Colonic mucosa (tissue), 4 donors: ENCODE measurements around the gene TSPAN15. TPM values are rescaled to one million over a fixed set of nuclear protein-coding genes. Genes with fewer than 3 reads are reported as not detected.

Source experiments
- DNase-seq: peaks from one replicate; pipeline ENCODE4 v3.0.0-alpha.2; 2020
- H3K27ac ChIP-seq: fragments of 200-600 bp; one replicate; pipeline ENCODE4 v1.8.0; 2021
- H3K27me3 ChIP-seq: fragments of 200-600 bp; one replicate; pipeline ENCODE4 v1.8.0; 2021
- H3K36me3 ChIP-seq: fragments of 200-600 bp; one replicate; pipeline ENCODE4 v1.8.0; 2021
- H3K4me1 ChIP-seq: fragments of 200-600 bp; one replicate; pipeline ENCODE4 v1.8.0; 2021; ENCODE audit warnings: mild to moderate bottlenecking
- H3K4me3 ChIP-seq: fragments of 200-600 bp; one replicate; pipeline ENCODE4 v1.8.0; 2021
- H3K9ac ChIP-seq, 2 donors: one replicate each; pipeline ENCODE4 v1.7.0; 2013; ENCODE audit warnings: control low read depth in 2 of 2, low read depth in 2 of 2, low read length in 2 of 2
- H3K9me3 ChIP-seq: fragments of 200-600 bp; one replicate; pipeline ENCODE4 v1.8.0; 2021
- intact Hi-C: fragments of 100-400 bp; cut with DNase I; formaldehyde crosslinking; loops from one replicate; pipeline ENCODE4 v1.14.1; 2022
- total RNA-seq, 2 donors: library from RNA; stranded (reverse); fragmentation: NEBNext Ultra II Directional in 1 of 2; extraction: Animal tissue kit (Norgen Biotek cat#: 25700) in 1 of 2; gene quantifications; one replicate each; pipeline ENCODE4 v1.2.1, GENCODE V29; 2021
- TF ChIP-seq, protein P1 (sequence below): fragments of 200-600 bp; IDR thresholded peaks from one replicate; pipeline ENCODE4 v1.8.0; 2022; ENCODE audit warnings: antibody characterized with exemption, mild to moderate bottlenecking
- donor health status: healthy.
- donor health status: DM: no; HTN: no; CAD: no.
- donor health status: DM: no; HTN: no; CAD: no.

Gene TSPAN15
- total RNA-seq, 2 donors from 2014 or later = 129 TPM

DNA sequence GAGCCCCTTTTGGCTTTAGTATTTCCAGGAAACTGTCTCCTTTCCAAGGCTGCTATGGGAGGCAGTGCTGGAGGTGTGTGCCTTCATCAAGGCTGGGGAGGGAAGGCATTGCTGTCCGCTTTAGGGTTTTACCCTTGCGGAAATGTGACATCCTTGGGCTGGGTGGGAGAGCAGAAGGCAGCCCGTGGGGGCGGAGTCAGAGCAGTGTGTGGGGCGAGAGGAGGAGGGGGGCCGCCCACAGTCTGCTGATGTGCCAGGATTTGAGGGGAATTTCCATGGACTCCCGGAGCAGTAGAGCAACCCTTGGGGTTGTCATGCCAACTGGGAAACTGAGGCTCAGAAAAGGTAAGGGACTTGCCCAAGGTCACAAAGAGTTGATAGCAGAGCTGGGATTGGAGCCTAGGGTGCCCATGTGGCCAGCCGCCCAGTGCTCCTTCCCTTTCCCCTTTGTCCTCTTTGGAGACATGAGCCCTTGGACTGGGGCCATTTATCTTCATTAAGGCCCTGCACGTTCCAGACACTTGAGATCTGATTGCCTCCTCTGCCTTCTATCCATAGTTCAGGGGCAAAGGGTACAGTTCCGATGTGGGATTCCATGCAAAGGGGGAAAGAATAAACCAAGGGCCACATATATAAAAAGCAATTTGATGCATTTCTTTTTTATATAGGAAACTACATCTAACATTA, 22.2 kb downstream of the TSPAN15 start:
- Histone ChIP-seq H3K9me3 (no peaks in the 10 kb centered on the region), H3K9ac (peak overlapping the region in 1 of 2 donors; percentile 49), H3K27ac (peak overlapping the region; percentile 70), H3K36me3 (no peaks in the 10 kb centered on the region), H3K4me1 (peaks cover 4% of the 10 kb centered on the region), H3K27me3 (no peaks in the 10 kb centered on the region), H3K4me3 (no peak overlapping the region)
- DNase-seq = no peak
- TF ChIP-seq, protein P1, sequence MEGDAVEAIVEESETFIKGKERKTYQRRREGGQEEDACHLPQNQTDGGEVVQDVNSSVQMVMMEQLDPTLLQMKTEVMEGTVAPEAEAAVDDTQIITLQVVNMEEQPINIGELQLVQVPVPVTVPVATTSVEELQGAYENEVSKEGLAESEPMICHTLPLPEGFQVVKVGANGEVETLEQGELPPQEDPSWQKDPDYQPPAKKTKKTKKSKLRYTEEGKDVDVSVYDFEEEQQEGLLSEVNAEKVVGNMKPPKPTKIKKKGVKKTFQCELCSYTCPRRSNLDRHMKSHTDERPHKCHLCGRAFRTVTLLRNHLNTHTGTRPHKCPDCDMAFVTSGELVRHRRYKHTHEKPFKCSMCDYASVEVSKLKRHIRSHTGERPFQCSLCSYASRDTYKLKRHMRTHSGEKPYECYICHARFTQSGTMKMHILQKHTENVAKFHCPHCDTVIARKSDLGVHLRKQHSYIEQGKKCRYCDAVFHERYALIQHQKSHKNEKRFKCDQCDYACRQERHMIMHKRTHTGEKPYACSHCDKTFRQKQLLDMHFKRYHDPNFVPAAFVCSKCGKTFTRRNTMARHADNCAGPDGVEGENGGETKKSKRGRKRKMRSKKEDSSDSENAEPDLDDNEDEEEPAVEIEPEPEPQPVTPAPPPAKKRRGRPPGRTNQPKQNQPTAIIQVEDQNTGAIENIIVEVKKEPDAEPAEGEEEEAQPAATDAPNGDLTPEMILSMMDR = no peak
- intact Hi-C loops = no loop called here

DNA sequence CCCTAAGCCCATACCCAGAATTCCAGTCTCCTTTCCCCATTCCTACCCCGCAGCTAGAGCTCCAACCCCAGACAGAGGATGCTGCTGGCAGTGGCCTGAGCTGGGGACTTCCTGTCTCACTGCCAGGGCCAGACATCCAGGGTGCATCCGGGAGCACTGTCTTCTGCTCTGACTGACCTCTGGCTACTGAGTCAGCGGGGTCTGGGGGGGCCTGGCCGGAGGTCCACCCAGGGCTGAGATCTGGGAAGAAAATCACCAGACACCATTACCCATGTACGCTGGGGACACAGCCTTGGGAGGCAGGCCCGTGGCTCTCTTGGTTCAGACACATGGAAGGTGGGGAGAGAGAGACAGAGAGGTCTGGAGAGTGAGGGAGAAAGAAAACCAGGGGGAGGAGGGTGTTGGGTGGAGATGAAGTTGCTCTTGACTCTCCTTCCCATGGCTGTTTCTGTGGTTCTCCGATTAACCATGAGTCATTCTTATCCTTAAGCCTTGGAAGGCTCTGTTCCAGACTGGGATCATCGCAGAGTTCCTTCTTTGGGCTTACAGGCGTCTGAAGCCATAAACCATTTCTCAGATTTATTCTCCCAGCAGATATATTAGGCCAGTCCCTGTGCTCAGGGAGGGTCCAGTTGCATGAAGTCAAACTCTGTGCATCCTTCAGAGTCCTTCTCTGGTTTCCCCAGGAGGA, 23.6 kb downstream of the TSPAN15 start:
- no peak for DNase-seq
- Histone ChIP-seq H3K27ac (peak overlapping the region; percentile 70), H3K27me3 (no peaks in the 10 kb centered on the region), H3K36me3 (no peaks in the 10 kb centered on the region), H3K9ac (peak overlapping the region in 1 of 2 donors; percentile 32), H3K4me3 (no peak overlapping the region), H3K9me3 (no peaks in the 10 kb centered on the region), H3K4me1 (peaks cover 8% of the 10 kb centered on the region)
- intact Hi-C loops = no loop called here
- TF ChIP-seq, protein P1 = no peak

DNA sequence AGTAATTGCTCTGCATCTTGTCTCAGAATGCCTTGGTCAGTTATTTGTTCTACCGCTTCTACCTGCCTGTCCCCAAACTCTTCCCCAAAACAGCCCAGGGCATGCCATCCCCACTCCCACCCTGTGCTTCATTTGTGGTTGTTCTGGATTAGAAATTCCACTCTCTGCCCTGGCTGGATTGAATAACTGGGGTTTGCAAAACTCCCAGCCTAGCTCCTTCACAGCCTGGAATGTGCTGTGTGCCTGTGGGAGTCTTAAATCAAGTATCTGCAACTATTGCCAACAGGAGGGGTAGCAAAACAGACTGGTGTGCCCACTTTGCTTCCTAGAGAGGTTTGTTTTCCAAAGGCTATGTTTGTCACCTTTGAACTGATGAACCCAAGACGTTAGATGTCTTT, 24.2 kb downstream of the TSPAN15 start:
- Histone ChIP-seq H3K9me3 (no peaks in the 10 kb centered on the region), H3K27me3 (no peaks in the 10 kb centered on the region), H3K4me3 (no peak overlapping the region), H3K36me3 (no peaks in the 10 kb centered on the region), H3K9ac (no peak overlapping the region), H3K4me1 (peaks cover 8% of the 10 kb centered on the region), H3K27ac (peak overlapping the region; percentile 70)
- intact Hi-C loops = no loop called here
- no peak for DNase-seq
- TF ChIP-seq, protein P1 = no peak

DNA sequence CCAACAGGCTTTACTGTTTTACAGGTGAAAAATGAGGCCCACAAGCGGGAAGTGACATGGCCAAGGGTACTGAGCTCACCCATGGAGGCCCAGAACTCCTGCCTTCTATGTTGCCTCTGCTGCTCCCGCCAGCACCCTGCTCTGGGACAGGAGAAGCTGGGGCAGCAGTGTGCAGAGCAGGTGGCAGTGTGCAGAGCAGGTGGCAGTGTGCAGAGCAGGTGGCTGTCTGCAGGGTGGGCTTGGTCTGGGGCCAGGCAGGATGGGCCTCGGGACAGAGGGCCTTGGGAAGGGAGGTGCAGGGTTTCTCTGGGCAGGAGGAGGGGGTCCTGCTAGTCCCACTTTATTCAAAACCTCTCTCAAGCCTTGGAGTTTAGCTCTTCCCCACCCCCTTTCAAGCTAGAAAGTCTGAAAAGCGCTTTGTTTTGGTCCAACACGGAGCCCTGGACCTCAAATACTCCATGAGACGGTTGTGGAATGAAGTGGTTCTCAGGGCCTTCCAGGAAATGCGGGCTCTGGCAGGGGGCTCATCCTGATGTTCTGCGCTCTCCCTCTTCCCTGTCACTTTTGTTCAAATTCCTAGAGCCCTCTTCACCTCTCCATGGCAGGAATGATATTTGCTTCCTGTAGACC, 26.8 kb downstream of the TSPAN15 start:
- intact Hi-C loops = no loop called here
- Histone ChIP-seq H3K9me3 (no peaks in the 10 kb centered on the region), H3K27ac (no peak overlapping the region), H3K27me3 (no peaks in the 10 kb centered on the region), H3K4me1 (peaks cover 8% of the 10 kb centered on the region), H3K9ac (no peak overlapping the region), H3K4me3 (no peak overlapping the region), H3K36me3 (no peaks in the 10 kb centered on the region)
- no peak for DNase-seq
- TF ChIP-seq, protein P1 = no peak

DNA sequence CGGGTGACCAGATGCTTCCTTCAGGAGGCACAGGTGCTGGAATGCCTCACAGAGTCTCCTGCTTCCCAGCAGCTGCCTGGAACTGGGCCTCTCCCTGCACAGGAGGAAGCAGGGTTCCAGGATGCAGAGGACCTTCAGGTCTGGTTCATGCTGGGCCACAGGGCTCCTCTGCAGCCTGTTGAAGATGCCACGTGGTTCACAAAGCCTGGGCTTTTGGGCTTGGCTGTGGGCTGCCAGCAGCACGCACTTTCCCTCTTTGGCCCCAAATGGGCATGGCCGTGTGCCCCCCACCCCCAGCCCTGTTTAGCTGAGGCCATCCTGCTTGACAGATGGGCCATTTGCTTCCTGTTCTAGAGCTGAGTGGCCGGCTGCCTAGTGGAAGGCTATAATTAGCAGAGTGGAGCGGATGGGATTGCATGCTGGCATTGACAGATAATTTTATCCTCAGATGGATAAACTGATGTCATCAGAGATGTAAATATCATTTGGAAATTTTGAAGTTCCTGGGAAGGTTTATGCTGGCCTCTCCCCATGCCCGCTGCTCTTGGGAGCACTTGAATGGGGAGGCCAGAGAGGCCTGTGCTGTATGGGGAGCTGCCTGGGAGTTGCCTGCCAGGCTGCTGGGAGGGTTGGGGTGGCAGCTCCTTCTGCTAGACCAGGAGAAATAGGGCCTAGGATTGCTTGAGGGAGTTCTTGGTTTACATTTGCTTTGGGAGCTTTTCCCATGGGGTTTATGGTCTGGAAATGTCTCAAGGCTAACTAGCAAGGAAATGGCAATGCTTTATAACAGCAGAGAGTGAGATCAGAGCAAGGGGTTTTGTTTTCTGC, 28.2 kb downstream of the TSPAN15 start:
- Histone ChIP-seq H3K27me3 (no peaks in the 10 kb centered on the region), H3K4me1 (peaks cover 8% of the 10 kb centered on the region), H3K4me3 (no peak overlapping the region), H3K36me3 (no peaks in the 10 kb centered on the region), H3K9me3 (no peaks in the 10 kb centered on the region), H3K27ac (peak overlapping the region; percentile 67), H3K9ac (peak overlapping the region; percentile 12 to 29)
- no peak for DNase-seq
- TF ChIP-seq, protein P1 = no peak
- intact Hi-C loops = no loop called here
